DMS 273 treated with DMSO at 0.1 percent for 48 hours (cell line): ENCODE results near the gene SUMF2.
A peak's percentile ranks its signal among the peaks of the same experiment; 100 is the strongest.
"Not testable (repeated sequence)": the region's sequence is repeated elsewhere in the genome, so short reads cannot be mapped to it uniquely, and the experiment has no call there.

ENCODE experiments used
- DNase-seq: peaks from one replicate; lab custom pipeline; 2025; lab: John Stamatoyannopoulos, UW

Gene SUMF2

DNA sequence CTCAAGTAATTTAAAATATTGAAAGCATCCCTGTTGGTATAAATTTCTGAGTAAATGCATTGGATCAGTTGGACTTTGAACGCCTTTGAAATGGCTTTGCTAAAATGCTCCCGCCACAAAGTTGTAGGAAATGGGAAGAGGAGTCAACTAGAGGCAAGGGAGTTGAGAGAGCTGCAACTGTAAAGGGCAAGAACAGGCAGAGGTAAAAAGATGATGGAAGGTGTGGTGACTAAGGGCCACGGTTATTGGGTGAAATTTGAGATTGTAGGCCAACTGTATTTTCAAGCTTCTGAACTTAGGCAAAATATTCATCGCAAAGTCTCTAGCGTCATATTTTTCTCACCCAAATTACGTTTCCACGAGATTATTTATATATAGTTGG, 595 bp upstream of the SUMF2 start:
- DNase-seq, result no peak

DNA sequence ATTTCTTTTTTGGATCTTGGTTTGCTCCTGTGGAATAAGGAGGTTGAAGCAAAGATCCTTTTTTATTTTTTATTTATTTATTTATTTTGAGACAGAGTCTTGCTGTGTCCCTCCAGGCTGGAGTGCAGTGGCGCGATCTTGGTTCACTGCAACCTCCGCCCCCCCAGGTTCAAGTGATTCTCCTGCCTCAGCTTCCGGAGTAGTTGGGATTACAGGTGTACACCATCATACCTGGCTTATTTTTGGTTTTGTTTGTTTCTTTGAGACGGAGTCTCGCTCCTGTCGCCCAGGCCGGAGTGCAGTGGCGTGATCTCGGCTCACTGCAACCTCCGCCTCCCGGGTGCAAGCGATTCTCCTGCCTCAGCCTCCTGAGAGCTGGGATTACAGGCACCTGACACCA, 2.3 kb downstream of the SUMF2 start:
- DNase-seq, result not testable (repeated sequence)

DNA sequence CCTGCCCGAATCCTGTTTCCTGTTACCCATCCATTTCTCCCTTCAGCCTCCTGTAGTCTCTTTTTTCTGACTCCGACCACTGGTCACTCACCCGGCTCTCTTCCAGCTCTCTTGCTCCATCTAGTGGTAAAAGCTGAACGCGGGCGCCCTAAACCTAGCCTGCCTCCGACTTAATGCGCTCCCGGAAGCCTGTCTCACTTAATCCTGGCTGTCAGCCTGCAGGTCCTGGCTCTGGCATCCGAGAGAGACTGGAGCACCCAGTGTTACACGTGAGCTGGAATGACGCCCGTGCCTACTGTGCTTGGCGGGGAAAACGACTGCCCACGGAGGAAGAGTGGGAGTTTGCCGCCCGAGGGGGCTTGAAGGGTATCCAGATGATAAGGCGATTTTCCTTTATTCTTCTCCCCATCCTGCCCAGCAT, 10.3 kb downstream of the SUMF2 start:
- peak; percentile 42 for DNase-seq

DNA sequence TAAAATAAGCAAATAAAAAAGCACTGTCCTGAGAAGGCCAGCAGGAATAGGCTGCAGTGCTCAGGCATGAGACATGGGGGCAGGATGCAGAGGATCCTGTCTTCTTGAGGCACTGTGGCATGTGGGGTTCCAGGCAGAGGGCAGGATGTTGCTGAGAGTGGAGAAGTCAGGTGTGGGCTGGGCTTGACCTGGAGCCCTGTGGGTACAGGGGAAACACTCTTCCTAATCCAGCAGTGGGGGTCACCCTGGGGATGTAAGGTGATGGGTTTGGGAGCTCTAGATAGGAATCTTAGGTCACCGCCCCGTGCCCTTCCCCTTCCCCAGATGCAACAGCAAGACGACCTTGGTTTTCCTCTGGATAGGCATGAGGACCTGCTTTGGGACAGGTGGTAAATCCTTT, 13.6 kb downstream of the SUMF2 start:
- no peak for DNase-seq

DNA sequence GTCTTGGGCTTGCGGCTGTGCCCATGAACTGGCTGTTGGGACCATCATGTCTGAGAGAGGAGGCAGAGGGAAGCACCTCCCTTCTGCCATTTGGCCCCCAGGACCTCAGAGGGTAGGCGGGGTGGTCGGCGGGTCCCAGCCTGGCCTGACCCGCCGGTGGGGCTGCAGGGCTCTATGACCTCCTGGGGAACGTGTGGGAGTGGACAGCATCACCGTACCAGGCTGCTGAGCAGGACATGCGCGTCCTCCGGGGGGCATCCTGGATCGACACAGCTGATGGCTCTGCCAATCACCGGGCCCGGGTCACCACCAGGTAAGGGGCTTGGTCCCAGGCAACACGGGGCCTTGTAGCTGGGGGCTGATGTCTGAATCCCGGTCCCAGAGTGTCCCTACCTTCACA, 14.1 kb downstream of the SUMF2 start:
- no peak for DNase-seq

DNA sequence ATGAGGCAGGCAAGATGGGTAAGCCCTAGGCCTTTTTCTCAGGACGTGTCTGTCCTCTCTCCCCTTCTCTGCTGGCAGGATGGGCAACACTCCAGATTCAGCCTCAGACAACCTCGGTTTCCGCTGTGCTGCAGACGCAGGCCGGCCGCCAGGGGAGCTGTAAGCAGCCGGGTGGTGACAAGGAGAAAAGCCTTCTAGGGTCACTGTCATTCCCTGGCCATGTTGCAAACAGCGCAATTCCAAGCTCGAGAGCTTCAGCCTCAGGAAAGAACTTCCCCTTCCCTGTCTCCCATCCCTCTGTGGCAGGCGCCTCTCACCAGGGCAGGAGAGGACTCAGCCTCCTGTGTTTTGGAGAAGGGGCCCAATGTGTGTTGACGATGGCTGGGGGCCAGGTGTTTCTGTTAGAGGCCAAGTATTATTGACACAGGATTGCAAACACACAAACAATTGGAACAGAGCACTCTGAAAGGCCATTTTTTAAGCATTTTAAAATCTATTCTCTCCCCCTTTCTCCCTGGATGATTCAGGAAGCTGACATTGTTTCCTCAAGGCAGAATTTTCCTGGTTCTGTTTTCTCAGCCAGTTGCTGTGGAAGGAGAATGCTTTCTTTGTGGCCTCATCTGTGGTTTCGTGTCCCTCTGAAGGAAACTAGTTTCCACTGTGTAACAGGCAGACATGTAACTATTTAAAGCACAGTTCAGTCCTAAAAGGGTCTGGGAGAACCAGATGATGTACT, 15.5 kb downstream of the SUMF2 start:
- no peak for DNase-seq

DNA sequence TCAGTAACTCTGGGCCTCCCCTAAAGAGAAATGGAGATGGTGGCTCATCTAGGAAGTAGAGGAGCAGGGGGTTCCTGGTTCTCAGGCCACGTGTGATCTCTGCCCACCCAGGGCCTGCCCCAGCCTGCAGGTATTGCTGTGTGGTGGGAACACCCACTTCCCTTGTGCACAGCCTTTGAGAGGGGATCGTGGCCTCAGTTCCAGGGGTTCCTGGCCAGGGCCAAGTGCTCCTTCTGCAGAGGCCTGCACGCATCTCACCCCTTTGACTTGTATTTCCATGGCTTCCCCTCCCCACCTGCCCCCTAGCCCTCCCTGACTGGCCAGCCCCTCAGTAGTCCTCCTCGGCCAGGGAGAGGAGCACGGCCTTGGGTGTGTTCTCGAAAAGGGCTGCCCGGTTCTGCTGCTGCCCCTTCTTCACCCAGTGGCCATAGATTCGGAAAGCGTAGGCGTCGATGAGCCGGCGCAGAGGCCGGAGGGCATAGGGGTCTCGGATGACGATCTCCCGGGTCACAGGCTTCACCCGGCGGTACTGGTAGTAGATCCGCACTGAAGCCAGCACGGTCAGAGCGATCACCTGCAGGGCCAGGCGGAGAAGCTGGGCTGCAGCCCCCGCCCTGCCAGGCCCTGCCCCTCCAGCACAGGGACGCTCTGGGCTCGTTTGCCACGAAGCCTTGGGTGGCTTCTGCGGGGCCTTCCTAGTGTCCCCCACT, 16.8 kb downstream of the SUMF2 start:
- DNase-seq, result not testable (repeated sequence)

DNA sequence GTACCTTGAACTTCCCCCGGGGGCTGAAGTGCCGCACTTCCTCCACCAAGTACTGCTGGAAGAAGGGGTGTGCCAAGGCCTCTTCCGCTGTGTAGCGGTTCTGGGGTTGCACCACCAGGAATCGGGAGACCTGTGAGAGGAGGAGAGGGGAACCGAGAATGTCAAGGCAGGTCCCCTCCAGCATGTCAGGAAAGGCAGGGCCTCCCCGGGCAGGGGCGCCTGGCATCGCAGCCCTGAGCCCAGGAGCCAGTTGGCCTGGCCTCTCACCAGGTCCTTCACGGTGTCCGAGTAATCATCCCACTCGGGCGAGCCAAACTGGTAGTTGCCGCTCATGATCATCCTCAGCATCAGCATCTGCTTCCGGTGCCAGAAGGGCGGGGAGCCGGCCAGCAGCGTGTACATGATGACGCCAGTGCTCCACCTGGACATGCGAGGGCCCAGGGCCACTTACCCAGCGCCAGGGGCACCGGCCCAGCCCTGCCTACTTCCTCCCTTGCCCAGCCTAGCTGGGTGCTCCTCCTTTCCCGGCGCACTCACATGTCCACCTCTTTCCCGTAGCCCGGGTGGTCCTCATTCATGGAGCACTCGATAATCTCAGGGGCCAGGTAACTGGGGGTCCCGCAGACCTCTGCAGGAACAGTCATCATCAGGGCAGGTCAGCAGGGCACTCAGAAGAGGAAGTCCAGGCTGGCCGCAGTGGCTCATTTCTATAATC, 17.7 kb downstream of the SUMF2 start:
- no peak for DNase-seq

DNA sequence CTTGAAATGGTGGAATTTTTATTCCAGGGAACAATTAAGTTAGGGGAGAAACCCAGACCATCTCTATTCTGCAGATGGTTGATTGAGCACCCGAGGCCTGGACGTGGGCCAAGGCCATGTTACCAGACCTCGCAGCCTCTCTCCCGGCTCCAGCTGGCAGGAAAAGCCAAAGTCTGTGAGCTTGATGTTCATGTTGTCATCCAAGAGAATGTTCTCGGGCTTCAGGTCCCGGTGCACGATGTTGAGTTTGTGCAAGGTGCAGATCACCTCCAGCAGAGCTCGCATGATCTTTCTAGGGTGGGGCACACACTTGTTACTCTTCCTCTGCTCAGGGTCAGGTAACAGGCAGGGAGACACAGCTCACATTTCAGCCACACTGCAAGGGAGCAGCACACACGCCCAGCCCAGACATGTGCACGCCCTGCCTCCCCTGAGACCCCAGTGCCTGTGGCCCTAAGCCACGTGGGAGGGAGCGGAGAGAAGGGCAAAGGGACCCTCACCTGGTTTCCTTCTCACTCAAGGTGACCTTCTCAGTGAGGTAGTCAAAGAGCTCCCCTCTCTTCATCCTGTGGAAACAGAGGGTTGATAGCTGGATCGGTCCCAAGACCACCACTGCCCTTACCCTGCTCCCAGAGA, 19.2 kb downstream of the SUMF2 start:
- DNase-seq, result peak; percentile 73

DNA sequence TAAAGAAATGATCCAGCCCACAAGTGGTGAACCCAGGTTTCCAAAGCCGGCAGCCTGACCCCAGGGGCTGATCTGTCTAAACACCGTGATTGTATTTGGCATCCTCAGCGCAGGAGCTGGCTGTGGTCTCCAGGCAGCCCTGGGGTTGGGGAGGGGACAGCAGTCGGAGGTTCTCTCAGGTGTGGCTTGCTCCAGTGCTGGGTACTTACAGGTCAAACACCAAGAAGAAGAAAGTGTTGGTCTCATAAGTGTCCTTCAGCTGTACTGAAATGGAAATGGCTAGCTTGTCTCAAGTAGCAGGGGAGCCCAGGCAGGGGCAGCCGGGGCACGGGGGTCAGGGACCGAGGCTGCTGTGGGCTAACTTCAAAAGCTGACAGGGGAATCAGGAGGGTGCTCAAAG, 22.7 kb downstream of the SUMF2 start:
- DNase-seq, result no peak

DNA sequence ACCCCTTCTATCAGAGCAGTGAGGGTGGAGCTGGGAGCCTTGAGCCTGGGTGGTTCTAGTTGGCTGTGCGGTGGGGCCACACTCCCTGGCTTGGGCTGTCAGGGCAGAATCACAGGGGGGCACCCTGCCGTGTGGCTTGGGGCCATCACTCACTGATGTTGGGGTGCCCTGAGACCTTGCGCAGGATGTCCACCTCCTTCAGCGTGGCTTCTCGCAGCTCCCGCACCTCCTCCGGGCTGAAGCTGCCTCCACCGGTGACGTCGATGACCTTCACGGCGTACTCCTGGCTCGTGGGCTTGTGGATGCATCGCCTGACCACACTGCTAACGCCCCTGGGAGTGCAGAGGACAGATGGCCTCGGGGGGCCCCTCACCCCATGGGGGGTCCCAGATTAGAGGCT, 23.4 kb downstream of the SUMF2 start:
- DNase-seq, result no peak

DNA sequence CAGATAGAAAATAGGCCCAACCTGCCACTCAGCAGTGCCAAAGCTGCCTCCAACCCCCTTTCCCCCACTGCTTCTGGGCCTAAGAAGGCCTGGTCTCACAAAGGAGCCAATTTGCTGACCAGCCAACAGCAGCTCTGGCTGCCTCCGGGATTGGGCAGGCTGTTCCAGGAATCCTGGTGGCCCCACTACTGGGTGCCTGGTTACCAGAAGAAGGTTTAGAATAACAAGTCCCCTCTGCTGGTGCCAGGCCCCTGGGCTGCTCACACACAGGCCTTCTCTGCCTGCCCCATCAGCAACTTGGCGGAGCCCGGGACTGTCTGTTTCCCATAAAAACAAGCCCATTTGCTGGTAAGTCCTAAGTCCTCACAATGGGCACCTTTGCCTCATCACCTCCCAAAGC, 27.5 kb downstream of the SUMF2 start:
- no peak for DNase-seq

DNA sequence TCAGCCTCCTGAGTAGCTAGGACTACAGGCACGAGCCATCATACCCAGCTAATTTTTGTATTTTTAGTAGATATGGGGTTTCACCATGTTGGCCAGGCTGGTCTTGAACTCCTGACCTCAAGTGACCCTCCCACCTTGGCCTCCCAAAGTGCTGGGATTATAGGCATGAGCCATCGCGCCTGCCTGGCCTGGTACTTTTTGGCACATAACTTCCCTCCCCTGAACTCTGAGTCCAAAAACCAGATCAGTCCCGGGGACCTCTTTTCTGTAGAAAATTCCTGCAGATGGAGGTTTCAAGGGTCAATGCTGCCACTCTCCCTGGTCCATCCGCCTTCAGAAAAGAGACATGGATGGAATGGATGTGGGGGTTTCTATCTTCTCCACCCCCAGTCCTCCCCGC, 28.3 kb downstream of the SUMF2 start:
- DNase-seq, result not testable (repeated sequence)

DNA sequence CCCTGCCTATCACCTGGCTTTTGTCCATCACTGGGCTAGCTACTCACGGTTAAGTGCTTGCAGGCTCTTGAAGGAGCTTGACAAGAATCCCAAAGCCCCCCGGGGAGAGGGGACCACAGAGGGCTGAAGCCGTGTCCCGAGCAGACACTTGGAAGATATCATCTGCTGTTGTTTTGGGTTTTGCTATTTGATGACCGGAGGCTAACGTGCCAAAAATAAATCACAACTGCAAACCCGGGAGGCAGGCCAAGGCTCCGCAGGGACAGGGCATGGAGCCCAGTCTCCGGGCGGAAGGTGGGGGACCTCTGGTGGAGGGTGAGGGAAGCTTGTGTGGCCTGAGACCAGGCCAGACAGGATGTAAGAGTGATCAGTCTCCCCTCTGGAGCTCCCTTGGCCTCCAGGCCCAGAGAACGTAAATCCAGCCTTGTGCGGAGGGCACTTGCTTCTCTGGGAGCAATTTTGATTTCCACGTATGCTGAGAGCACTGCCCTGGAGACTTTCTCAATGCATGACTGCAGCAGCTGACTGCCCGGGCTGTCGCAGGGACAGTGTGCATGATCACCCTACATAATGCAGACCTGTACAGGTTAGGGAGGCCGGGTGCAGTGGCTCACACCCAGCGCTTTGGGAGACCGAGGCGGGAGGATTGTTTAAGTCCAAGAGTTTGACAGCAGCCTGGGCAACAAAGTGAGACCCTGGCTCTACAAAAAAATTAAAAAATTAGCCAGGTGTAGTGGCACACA, 28.9 kb downstream of the SUMF2 start, which contains the start of gene PHKG1:
TSS of gene PHKG1 (minus strand) at position 164 of the 743 bp plus-strand sequence. CDS start 4,011 bp downstream, outside the sequence.
- DNase-seq, result peak; percentile 61

DNA sequence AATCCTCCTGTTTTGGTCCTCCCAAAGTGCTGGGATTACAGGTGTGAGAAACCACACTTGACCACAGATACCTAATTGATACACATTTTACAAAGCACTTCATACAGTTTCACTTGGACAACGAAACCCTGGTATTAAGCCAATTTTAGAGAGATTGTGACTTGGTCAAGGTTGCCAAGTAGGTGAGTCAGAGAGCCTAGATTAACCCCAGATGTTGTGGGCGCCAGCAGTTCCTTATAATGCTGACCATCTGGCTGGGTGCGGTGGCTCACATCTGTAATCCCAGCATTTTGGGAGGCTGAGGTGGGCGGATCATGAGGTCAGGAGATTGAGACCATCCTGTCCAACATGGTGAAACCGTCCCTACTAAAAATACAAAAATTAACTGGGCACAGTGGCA, 33.6 kb downstream of the SUMF2 start:
- DNase-seq, result peak; percentile 24

DNA sequence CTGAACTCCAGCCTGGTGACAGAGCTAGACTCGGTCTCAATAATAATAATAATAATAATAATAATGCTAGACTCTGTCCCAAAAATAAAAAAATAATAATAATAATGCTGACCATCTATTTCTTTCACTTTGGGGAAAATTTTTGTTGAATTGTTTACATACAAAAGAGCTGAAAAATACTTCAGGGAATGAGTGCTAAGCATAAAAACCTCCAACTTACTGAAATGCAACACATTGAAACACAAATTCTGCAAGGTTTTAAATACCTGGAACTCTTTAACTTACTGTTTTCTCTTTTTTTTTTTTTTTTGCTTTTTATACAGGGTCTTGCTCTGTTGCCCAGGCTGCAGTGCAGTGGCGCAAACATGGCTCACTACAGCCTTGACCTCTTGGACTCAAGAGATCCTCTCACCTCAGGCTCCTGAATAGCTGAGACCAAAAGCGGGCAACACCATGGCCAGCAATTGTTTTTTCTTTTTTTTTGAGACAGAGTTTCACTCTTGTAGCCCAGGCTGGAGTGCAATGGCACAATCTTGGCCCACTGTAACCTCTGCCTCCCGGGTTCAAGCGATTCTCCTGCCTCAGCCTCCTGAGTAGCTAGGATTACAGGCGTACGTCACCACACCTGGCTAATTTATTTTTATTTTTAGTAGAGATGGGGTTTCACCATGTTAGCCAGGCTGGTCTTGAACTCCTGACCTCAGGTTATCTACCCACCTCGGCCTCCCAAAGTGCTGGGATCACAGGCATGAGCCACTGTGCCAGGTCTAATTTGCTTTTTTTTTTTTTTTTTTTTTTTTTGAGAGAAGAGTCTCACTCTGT, 34.3 kb downstream of the SUMF2 start:
- not testable (repeated sequence) for DNase-seq

DNA sequence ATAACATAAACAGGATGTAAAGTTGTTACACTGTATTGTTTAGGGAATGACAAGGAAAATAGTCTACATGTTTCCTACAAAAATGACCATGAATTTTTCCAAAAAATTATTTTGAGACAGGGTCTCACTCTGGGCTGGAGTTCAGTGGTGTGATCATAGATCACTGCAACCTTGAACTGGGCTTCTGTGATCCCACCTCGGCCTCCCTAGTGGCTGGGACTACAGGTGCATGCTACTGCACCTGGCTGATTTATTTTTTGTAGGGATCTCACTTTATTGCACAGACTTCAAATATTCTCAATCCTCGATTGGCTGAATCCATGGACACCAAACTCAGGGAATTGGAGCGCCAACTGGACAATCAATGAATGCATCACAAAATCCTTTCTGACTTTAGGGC, 35.6 kb downstream of the SUMF2 start:
- no peak for DNase-seq

DNA sequence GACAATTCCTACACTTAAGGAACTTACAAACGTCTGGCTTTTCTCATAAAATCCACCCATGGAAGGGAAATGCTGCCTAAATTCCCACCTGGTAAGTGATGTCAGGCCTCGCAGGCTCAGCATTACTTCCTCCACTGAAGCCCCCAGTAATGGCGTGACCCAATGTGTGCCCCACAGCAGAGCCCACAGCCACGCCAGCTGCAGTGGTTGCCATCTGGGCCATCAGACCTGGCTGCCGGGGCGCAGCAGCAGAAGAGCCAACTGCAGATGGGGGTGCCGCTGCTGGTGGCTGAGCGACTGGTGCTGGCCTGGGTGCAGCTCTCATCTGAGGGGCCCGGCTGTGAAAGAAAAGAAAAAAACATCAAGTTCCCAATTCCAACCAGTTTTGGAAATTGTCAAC, 40.1 kb downstream of the SUMF2 start:
- DNase-seq, result not testable (repeated sequence)

DNA sequence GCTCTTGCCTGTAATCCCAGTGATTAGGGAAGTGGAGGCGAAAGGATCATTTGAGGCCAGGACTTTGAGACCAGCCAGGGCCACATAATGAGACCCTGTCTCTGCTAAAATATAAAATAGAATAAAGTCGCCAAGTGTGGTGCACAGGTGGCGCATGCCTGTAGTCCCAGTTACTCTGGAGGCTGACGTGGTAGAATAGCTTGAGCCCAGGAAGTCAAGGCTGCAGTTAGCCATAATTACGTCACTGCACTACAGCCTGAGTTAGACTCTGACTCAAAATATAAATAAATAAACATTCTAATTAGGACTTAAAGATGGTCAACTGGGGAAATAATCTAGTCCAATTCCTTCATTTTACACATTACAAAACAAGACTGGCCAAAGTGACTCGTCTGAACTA, 41.4 kb downstream of the SUMF2 start:
- DNase-seq, result no peak

DNA sequence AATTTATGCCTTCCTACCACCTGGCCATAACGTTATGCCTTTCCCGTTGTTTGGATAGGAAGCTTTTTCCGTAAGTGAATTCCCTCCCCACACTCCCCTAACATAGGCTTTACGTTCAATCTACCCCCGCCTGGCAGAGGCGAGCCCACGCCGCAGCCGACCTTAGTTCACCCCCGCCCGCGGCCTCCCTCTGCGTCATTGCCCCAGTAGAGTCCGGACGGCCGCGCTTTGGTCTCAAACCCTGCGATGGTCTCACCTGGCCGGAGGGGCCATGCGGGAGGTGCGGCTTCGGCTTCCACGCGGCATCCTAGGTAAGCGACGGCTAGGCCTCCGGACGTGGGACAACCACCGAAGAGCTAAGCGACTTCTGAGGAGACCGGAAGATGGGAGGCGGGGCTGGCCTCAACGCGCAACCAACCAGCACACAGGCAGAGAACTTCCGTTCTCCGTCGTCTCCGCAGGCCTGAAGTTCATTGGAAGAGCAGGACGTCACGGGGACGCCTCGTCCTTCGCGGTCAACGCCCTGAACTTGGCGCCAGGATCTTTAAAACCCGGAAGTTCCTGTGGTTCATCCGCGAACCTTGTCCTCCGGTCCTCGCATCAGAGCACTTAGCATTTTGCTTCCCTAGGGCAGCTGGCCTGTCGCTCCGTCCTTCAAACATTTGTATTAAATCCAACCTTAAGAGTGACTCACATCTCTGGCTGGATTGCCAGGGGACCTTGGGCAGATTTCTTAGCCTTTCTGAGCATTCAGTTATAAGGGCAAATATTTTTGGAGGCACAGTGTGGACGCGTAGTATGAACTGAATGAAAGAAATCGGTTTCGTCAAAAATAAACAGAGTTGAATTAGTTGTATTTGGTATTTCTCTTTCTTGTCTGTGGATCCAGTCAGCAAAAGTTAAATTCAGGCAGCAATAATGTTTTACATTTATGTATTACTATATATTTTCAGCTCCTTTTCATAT, 42.3 kb downstream of the SUMF2 start, which contains the start of gene CHCHD2:
TSS of gene CHCHD2 (minus strand) at position 369 of the 966 bp plus-strand sequence. CDS start at position 306, 63 bp downstream.
- DNase-seq, result peak; percentile 98
